ENCODE measurements around the gene DAP. TPM values are rescaled to one million over a fixed set of nuclear protein-coding genes. Genes with fewer than 3 reads are reported as not detected.
"Not testable (repeated sequence)": the region's sequence is repeated elsewhere in the genome, so short reads cannot be mapped to it uniquely, and the experiment has no call there.

The DAP gene
- total RNA-seq, 1 donor from 2014 or later: 17.9 TPM

DNA sequence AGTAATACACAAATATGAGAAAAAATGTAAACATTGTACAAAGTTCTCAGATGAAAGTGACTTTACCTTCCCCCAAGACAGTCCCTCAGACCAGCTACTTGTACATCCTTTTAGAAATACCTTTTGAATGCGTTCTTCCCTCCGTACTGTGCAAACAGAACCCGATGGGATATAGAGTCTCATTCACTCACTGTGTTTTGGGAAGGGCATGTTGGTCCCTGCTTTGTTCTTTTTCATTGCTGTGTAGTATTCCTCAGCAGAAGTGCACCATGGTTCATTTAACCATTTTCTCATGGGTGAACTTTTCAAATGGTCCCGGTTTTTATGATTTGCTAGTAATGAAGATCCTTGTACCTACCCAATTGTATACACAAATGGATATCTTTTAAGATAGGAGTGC, 102.8 kb downstream of the DAP start:
- DNase-seq (ENCODE audit: low read depth): no peak

DNA sequence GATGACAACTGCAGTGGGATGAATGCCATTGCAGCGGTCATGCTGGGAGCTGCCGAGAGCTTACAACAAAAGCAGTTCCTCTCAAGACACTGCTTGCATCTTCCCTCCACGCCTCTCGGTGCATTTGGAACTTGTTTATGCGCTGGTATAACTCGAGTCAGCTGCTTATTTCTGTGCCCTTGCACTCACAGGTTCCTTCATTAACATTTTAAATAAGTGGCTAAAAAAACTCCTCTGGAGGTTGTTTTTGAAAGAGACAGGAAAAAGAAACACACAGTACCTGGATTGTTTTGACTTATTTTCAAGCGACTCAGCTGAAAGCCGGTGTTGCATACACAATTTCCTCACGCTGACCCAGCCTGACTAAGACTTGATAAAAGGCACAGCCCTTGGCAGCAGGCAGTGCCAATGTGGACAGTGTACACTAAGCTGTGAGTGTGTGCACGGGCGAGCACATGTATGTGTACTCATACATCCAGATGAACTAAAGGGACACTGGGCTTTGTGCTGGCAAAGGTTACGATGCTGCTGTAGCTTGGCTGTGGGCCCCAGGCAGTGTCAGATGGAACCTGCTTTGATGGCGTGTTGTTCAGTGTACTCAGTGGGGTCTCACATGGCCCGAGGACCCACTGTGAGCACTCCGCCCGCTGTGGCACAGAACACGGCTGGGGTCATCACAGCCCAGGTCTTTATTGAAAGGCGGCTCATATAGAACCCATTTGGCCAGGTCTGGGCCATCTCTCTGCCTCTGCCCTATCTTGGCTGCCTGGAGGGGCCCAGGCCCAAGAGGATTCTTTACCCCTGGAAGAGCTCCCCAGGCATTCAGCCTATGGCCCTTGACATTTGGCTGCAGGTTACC, 104.8 kb downstream of the DAP start:
- no peak for DNase-seq (ENCODE audit: low read depth)

DNA sequence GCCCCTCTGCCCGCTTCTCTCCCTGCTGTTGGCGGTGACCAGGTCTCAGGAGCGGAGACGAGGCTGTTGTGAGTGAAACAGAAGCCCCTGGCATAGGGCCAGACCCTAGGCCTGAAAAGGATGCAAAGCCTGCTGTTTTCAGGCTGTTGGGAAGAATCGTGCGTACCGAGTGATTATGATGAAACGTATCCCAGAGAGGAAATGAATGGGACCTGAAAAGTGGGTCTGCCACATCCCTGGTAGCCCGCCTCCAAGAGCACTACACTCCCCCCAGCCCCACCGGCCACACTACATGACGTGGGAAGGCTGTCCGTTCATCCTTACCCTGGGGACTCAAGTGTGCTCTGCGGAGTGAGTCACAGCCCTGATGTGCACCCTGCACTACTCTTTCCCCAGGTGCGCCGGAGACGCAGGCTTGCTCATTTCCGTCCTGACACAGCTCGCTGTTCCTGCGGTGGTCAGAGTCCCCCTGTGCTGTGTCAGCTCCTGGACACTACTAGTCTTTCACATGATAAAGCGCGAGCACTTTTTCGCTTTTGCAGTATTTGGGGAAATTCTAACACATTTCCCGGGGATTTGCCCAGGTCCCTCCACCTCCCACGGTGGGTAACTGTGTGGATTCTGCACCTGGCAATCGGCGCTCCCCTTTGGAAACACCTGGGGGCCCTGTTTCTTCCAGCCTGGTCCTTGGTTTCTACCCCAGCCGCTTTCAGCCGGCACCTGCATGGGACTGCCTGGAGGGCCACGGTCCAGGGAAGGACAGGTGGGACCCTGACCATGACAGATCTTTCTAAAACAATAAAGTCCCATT, 105.7 kb downstream of the DAP start:
- DNase-seq (ENCODE audit: low read depth): no peak

DNA sequence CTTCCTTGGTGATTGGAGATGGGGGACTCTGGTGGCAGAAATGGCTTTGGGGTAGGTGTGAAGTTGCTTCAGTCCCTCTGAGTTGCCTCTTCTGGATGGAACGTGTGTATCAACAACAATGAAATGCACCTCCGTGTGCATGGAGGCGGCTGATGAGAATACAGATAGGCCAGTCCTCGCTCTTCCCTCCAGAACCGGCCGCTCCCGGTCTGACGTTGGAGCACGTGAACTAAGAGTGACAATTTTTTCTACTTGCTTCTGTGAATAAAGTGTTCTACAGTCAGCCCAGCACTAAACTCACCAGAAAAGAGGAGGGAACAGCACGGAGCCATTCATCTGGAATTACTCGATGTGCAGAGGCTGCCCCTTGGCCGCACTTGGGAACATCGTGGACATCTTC, 106.5 kb downstream of the DAP start:
- no peak for DNase-seq (ENCODE audit: low read depth)

DNA sequence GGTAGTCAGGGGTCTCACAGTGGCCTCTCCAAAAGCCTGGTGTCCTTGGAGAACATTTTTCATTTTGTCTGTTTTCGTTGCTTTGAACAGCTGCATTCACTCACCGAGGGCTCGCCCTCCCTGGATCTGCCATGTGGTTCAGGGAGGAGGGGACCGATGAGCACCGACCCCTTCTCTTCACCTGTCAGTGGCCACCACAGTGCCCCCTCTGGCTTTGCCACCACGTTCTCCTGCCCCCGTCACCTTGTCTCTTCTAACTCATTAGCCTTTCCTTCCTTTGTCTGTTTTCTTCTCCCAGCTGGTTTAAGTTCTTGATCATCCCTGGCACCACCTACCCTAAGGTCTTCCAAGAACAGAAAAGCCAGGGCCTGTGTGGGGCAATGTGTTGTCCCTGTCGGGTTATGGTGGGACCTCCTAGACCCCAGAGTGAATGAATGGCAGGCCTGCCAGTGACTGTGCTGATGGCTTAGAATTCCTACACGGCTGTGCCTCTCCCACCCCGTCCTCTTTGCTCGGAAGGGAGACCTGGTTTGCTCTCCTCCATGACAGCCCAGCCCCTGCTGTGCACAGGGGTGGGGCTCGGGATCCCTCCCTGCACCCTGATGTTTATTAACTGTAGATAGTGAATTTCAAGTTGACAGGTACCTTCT, 107.2 kb downstream of the DAP start:
- no peak for DNase-seq (ENCODE audit: low read depth)

DNA sequence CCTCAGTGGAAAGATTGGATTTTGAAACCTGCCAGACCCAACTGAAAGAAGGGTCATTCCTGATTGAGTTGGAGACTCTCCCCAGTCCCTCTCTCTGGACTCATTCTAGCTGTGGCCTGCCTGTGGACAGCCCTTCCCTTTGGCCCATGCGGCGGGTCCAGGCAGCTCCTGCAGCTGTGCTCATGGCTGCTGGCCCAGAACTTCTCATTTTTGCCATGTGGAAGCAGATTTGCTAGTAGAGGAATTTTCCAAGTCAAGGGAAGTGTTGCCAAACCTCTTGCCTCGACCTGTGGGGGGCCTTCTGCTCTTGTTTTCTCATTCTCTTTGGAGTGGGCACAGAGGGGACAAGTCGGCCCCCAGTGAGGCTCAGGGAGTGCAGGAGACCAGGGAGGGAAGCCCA, 108.0 kb downstream of the DAP start:
- peak; percentile 76 for DNase-seq (ENCODE audit: low read depth)

DNA sequence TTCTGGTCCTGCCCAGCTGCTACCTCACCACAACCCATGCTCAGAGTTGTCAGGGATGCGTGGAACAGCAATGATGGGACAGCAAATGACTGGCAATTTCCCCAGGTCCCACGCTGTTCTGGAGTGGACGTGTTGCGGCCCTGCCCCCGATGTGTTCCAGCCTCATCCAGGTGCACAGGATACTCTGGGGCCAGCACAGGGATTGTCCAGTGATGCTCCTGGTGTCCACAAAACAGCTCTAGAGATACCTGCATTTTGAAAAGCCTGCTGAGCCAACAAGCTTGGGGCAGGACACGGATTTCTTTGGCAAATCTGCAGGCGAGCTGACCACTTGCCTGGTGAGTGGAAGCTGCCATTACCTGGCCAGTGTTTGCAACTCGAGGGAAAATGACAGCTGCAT, 108.4 kb downstream of the DAP start:
- no peak for DNase-seq (ENCODE audit: low read depth)

DNA sequence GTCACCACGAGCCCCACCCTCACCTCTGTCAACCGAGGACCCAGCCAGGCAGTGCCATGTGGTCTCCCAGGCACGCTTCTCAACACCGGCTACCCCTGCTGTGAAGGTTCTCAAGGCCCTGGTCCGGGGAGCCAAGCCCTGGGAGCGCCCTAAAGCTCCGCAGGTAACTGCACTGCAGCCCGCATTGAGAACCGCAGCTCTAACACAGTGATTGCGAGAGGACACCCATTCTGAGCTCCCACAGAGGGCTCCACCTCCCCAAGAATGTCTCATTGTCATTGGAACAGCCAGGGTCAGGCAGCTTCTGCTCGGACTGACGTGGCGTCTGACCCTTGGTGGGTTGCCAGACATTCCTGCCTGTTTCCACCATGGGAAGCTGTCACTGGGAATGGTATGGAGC, 108.9 kb downstream of the DAP start:
- peak; percentile 25 for DNase-seq (ENCODE audit: low read depth)

DNA sequence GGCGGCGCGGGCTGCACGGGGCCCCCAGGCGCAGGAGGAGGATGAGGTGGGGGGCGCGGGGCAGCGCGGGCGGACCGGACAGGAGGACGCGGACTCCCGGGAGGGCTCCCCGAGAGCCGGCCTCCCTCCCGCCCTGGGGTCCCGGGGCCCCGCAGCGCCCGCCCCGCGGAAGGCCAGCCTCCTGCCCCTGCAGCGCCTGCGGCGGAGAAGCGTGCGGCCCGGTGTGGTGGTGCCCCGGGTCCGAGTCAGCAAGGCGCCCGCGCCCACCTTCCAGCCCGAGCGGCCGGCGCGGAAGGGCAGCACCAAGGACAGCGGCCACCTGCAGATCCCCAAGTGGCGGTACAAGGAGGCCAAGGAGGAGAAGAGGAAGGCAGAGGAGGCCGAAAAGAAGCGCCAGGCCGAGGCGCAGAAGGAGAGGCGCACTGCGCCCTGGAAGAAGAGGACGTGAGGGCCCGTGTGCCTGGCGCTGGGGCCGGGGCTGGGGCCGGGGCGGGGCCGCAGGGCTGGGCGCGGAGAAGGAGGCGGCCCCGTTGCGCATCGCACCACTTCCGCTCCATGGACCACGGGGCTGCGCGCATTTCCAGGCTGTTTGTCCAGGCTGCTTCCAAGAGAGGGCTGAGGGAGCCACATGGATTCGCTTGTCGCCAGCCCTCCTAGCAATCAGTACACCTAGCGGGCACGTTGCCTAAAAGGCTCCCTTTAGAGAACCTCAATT, 111.2 kb downstream of the DAP start:
- DNase-seq (ENCODE audit: low read depth): no peak

DNA sequence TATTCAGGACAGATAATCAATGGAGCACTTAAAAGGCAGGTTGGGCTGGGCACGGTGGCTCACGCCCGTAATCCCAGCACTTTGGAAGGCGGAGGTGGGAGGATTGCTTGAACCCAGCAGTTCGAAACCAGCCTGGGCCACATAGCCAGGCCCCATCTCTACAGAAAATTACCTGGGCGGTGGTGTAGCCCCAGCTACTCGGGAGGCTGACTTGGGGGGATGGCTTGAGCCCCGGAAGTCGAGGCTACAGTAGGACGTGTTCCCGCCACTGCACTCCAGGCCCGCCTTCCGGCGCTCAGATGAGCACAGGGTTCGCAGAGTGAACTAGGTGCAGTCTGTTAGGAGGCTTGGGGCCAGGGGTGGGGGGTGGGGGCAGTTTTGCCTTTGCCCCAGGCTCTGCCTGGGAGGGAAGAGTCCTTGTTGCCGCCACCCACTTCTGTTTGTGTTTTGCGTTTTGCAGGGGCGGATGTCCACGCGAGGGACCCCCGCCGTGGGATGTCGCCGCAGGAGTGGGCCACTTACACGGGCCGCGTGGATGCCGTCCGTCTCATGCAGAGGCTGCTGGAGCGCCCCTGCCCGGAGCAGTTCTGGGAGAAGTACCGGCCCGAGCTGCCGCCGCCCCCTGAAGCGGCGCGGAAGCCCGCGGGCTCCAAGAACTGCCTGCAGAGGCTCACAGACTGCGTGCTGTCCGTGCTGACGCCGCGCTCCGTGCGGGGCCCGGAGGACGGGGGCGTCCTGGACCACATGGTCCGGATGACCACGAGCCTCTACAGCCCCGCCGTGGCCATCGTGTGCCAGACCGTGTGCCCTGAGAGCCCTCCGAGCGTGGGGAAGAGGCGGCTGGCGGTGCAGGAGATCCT, 112.0 kb downstream of the DAP start:
- DNase-seq (ENCODE audit: low read depth): no peak

DNA sequence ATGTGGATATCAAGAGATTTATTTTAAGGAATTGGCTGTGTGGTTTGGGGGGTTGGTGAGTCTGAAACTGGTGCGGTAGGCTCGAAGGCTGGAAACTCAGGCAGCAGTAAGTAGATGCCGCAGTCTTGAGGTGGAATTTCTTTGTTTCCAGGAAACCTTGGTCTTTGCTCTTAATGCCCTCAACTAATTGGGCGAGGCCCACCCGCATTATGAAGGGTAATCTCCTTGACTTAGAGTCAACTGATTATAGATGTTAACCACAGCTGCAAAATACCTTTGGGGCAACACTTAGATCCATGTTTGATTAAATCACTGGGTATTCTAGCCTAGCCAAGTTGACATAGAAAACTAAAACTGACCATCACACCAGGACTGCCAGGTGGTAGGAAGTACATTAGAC, 113.4 kb downstream of the DAP start:
- no peak for DNase-seq (ENCODE audit: low read depth)

DNA sequence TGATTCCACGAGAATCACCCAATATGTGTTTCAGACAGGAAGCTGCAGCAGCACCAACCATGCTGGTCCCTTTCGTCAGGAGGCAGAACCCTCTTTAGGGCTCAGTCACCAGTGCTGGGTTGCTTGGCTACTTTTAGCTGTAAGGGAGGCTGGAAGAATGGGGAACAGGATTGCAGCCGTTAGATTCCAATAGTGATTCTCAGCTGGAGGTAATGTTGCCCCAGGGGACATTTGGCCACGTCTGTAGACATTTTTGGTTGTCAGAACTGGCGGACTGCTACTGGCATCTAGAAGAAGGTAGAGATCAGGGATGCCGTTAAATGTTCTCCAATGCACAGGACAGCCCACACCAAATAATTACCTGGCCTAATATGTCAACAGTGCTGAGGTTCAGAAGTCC, 115.4 kb downstream of the DAP start:
- no peak for DNase-seq (ENCODE audit: low read depth)

DNA sequence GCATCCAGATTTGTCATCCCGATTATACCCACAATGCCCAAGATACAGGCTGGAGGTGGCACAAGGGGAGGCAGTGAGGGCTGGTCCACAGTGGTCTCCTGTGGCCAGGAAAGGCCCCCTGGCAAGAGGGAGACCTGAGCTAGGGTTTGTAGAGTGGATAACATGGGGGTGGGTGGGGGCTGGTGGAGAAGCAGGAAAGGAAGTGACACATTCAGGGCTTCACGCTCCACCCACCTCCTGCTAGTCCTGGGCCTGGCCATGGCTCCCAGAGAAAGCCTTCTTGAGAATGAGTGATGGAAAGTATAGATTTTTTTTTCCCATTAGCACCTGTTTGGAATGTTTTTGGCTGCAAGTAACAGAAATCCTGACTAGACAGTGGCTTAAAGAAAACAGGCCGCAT, 115.9 kb downstream of the DAP start:
- DNase-seq (ENCODE audit: low read depth): no peak

DNA sequence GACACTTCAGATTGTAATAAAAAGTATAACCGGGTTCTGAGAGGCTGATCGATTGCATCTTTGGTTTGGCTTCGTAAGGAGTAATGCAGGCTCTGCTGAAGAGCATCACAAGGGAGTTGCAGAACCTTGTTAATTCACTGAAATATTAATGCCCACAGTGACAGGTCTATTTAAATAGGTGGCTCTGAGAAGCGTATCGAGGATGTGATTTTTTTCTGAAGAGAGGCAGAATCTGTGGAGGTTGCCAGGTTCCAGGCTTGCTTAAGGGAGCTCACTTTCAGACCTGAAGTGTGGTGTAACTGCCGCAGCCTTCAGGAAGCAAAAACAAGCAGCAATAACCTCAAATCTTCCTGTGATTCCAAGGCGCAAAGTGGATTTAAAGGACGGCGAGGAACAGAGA, 116.8 kb downstream of the DAP start:
- DNase-seq (ENCODE audit: low read depth): no peak

DNA sequence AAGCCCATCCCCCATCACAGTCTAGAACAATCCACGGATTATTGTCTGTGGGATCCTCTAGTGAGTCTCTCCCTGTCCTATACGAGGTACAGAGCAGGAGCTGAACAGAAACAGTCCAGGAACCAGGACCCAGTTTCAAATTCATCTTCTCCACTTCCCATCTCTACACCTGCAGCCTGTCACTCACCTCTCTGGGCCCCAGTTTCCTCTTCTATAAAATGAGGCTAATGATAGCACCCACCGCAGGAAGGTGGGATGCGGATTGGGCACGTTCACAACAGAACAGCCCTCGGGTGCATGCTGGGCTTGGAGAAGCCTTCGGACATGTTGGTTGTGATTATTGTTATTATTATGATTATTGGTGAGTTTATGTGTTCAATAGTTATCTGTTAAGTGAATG, 118.7 kb downstream of the DAP start:
- DNase-seq (ENCODE audit: low read depth): no peak

DNA sequence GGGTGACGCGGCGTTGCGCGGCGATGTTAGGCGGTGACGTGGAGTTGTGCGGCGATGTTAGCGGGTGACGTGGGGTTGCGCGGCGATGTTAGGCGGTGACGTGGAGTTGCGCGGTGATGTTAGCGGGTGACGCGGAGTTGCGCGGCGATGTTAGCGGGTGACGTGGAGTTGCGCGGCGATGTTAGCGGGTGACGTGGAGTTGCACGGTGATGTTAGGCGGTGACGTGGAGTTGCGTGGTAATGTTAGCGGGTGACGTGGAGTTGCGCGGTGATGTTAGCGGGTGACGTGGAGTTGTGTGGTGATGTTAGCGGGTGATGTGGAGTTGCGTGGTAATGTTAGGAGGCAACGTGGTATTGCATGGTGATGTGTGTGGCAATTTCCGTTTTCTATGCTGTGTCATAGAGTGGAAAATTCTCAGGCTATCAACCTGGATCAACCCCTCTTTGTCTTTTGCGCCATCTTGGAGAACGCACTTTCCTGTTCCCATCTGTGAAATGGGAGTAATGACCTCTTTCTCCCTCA, 121.1 kb downstream of the DAP start:
- DNase-seq (ENCODE audit: low read depth): no peak

DNA sequence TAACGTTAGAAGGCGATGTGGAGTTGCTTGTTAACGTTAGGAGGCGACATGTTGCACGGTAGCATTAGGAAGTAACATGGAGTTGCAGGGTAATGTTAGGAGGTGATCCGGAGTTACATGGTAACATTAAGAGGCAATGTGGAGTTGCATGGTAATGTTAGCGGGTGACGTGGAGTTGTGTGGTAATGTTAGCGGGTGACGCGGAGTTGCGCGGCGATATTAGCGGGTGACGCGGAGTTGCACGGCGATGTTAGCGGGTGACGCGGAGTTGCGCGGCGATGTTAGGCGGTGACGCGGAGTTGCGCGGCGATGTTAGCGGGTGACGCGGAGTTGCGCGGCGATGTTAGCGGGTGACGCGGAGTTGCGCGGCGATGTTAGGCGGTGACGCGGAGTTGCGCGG, 122.3 kb downstream of the DAP start:
- not testable (repeated sequence) for DNase-seq (ENCODE audit: low read depth)

DNA sequence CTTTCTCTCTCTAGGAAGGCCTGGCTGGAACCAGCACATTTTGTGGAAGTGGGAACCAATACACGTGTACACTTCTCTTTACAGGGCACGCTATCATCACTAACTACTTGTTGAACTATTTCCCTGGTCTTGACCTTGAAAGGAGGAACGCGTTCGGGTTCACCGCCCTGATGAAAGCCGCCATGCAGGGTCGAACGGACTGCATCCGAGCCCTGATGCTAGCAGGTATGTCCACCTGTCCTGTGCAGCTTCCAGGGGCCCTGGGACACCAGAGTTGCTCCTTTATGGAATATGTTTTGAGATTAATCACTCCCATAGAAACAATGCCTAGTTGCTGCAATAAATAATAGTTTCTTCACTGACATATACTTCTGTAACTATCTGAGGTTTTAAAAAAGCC, 123.1 kb downstream of the DAP start:
- DNase-seq (ENCODE audit: low read depth): no peak

DNA sequence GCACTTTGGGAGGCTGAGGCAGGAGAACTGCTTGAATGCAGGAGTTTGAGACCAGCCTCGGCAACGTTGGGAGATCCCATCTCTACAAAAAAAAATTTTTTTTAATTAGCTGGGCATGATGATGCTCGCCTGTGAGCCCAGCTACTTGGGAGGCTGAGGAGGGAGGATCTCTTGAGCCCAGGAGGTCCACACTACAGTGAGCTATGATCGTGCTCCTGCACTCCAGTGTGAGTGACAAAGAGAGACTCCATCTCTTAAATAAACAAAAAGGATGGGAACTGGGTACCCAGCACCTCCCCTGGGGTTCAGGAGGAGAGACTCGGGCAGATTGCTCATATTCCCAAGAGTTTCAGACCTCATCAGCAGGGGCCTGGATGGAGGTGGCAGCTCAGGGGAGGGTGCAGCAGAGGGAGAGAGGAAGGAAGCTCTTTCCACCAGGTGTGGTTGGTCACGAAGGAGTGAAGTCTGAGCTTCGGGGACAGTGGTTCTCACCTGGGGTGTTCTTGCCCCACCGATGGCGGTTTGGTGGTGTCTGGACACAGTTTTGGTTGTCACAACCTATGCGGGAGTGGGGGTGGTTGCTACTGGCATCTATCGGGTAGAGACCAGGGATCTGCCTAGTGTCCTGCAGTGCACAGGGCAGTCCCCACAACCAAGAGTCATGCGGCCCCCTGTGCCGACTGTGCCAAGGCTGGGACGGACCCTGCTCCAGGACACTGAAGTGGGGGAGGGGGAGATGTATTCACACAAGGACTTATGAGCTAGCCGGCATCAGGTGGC, 124.5 kb downstream of the DAP start:
- no peak for DNase-seq (ENCODE audit: low read depth)

Data from myocyte (in vitro differentiated cells).